ENCODE data around the gene DERA.
"Not testable (repeated sequence)": the region's sequence is repeated elsewhere in the genome, so short reads cannot be mapped to it uniquely, and the experiment has no call there.

DERA gene

DNA sequence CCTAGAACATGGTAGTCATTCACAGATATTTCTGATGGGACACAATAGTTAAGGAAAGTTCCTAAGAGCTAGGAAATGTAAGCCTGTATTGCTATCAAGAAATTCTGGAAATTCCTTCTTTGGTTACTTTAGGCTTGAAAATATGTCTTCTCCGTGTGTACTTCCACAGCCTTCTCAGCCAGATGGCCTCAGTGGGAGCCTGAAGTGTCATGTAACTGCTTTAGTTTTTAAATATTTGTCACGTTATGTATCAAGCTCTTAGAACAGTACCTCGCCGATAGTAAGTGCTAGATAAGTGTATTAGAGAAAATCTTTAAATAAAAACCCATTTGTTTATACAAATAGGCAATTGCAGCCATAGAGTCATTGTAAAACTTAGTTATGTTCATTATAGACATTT is 95.6 kb downstream of the DERA start:
- no peak overlapping the region for H3K4me3 ChIP-seq (ENCODE audit: low read depth, low read length)
- TF ChIP-seq, protein P1, sequence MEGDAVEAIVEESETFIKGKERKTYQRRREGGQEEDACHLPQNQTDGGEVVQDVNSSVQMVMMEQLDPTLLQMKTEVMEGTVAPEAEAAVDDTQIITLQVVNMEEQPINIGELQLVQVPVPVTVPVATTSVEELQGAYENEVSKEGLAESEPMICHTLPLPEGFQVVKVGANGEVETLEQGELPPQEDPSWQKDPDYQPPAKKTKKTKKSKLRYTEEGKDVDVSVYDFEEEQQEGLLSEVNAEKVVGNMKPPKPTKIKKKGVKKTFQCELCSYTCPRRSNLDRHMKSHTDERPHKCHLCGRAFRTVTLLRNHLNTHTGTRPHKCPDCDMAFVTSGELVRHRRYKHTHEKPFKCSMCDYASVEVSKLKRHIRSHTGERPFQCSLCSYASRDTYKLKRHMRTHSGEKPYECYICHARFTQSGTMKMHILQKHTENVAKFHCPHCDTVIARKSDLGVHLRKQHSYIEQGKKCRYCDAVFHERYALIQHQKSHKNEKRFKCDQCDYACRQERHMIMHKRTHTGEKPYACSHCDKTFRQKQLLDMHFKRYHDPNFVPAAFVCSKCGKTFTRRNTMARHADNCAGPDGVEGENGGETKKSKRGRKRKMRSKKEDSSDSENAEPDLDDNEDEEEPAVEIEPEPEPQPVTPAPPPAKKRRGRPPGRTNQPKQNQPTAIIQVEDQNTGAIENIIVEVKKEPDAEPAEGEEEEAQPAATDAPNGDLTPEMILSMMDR (IDR thresholded peaks at IDR 0.05; ENCODE audit: insufficient read depth, low read depth, low read length, missing control alignments) = no peak
- DNase-seq (ENCODE audit: low read depth) = no peak

GRCh38 chr12:16008421-16008824 is 97.3 kb downstream of the DERA start:
- TF ChIP-seq, protein P1 (IDR thresholded peaks at IDR 0.05; ENCODE audit: insufficient read depth, low read depth, low read length, missing control alignments) = no peak
- H3K4me3 ChIP-seq (ENCODE audit: low read depth, low read length) = no peak overlapping the region
- no peak for DNase-seq (ENCODE audit: low read depth)

DNA sequence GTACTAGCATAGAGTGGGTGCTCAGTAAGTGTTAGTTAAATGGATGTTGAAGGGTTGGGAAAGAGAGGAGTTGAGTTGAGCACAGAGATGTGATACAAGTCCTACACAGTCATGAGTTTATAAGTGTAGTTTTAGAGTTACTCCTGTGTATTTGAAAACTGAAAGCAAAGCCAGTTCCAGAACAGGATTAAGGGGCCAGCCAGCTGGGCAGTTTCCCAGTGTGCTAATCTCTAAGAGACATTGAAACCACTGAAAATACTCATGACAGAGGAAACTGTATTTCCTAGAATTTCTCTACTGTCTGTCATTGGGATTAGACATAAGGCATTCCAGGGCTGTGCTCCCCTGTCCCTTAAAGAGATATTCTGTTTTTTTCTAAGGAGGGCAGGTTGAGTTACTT is 101.0 kb downstream of the DERA start:
- no peak for DNase-seq (ENCODE audit: low read depth)
- TF ChIP-seq, protein P1 (IDR thresholded peaks at IDR 0.05; ENCODE audit: insufficient read depth, low read depth, low read length, missing control alignments) = no peak
- no peak overlapping the region for H3K4me3 ChIP-seq (ENCODE audit: low read depth, low read length)

GRCh38 chr12:16013722-16014121 is 102.6 kb downstream of the DERA start:
- DNase-seq (ENCODE audit: low read depth); H3K4me3 ChIP-seq (ENCODE audit: low read depth, low read length): not testable (repeated sequence)

GRCh38 chr12:16014394-16014793 is 103.3 kb downstream of the DERA start:
- peak; percentile 8 for DNase-seq (ENCODE audit: low read depth)
- H3K4me3 ChIP-seq (ENCODE audit: low read depth, low read length) = not testable (repeated sequence)

GRCh38 chr12:16016748-16017147 is 105.6 kb downstream of the DERA start:
- DNase-seq (ENCODE audit: low read depth) = no peak
- H3K4me3 ChIP-seq (ENCODE audit: low read depth, low read length) = no peak overlapping the region
- TF ChIP-seq, protein P1 (IDR thresholded peaks at IDR 0.05; ENCODE audit: insufficient read depth, low read depth, low read length, missing control alignments) = no peak

DNA sequence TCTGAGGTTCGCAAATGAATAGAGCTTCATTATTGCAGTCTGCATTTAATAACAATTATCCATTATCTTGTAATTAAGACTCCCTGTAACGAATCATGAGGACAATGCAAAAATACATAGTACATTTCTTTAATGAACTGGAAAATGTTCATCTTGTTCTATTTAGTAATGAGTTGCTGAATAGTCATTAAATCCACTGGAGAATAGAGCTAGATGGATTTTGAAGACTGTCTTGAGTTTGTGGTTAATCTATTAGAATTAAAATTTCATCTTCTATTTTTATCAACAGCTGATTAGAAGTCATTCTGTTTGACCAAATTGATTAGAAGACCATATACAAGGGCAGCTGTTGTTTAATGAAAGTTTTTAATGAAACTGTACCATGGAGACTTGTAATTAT is 107.2 kb downstream of the DERA start:
- DNase-seq (ENCODE audit: low read depth) = no peak
- H3K4me3 ChIP-seq (ENCODE audit: low read depth, low read length) = no peak overlapping the region
- TF ChIP-seq, protein P1 (IDR thresholded peaks at IDR 0.05; ENCODE audit: insufficient read depth, low read depth, low read length, missing control alignments) = no peak

DNA sequence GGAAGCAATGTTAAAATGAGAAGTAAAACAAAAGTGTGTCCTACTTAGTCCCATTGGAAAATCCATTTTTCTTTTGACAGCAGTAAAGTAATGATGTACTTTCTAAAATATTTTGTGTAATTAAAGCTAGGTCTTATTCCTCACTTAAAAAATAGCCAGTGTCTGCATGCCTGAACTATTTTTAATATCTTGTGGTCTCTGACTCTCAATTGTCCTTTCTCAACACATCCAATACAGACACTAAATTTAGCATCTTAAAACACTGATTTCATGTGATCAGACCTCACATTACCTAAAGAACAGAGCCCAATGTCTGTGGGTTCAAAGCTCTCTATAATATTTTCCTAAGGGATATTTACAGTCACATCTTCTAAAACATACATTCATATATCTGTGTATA is 108.0 kb downstream of the DERA start:
- DNase-seq (ENCODE audit: low read depth) = no peak
- TF ChIP-seq, protein P1 (IDR thresholded peaks at IDR 0.05; ENCODE audit: insufficient read depth, low read depth, low read length, missing control alignments) = no peak
- no peak overlapping the region for H3K4me3 ChIP-seq (ENCODE audit: low read depth, low read length)

Measured in GM12865 (cell line).